ENCODE results near the gene IPO5.
"Not testable (repeated sequence)": the region's sequence is repeated elsewhere in the genome, so short reads cannot be mapped to it uniquely, and the experiment has no call there.

Gene IPO5

DNA sequence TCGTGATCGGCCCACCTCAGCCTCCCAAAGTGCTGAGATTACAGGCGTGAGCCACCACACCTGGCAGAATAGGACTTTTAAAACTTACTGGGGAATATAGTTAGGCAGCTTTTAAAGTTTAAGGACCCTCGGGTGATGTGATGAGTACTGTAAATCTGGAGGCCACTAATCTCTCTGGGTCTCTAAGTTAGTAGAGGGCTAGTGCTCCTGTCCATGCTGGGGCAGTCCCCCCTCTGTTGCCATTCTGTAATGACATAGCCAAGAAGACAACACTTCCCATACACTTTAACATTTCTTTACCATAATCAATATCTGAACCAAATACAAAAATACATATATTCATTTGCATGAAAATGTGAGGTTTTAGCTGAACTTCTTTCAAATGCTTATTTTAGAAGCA is 65.7 kb downstream of the IPO5 start:
- no peak for DNase-seq

DNA sequence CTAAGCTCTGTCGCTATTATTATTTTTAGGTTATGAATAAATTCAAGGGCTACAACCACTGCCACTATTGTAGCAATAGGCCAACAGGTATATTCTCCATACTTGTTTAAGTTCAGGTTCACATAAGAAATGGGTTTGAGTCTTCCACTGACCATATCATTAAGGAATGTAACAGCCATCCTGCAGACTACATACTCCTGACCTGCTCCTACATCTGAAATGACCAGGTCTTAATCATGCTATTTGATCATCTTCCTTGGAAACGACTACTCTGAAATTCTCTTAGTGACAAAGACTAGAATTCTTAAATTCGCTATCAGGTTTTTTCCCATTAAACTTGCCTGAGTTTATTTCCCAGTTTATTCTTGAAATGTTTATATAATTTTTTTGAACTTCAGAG is 66.8 kb downstream of the IPO5 start:
- no peak for DNase-seq

GRCh38 chr13:98022210-98022609 is 68.7 kb downstream of the IPO5 start:
- peak in 1 of 2 experiments; percentile 29 for DNase-seq

GRCh38 chr13:98025480-98026025 is 72.1 kb downstream of the IPO5 start:
- no peak for DNase-seq

GRCh38 chr13:98026457-98026857 is 73.0 kb downstream of the IPO5 start:
- no peak for DNase-seq

GRCh38 chr13:98032168-98032567 is 78.7 kb downstream of the IPO5 start:
- no peak for DNase-seq

DNA sequence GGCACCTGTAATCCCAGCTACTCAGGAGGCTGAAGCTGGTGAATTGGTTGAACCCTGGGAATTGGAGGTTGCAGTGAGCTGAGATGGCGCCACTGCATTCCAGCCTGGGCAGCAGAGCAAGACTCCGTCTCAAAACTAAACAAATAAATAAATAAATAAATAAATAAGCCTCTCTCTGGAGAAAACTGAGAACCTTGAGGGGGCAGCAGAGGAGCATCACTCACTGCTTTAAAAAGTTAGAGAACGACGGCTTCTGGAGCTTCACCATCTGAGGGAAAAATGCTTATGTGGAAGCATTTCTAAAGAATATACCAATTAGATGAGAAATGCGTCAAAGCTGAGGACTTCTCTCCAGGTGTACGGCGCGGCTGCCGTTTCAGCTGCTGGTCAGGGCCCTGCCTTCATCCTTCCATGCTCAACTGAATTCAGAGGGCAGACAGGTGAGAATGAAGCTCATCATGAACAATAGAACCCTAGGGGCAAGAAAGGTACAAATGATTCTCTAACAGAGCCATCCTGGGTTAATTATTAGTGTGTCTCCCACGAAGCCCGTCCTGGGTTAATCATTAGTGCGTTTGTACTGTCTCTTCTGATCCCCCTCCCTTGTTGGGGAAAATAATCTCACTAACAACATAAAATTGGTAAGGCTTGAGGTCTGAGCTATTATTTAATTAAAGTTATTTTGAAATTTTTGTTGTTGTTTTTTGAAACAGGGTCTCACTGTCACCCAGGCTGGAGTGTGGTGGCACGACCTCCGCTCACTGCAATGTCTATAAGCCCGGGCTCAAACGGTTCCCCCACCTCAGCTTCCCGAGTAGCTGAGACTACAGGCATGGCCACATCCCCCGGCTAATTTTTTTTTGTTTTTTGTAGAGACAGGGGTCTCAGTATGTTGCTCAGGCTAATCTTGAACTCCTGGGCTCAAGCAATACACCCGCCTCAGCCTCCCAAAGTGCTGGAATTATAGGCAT is 80.1 kb downstream of the IPO5 start:
- peak; percentile 28 to 69 for DNase-seq

DNA sequence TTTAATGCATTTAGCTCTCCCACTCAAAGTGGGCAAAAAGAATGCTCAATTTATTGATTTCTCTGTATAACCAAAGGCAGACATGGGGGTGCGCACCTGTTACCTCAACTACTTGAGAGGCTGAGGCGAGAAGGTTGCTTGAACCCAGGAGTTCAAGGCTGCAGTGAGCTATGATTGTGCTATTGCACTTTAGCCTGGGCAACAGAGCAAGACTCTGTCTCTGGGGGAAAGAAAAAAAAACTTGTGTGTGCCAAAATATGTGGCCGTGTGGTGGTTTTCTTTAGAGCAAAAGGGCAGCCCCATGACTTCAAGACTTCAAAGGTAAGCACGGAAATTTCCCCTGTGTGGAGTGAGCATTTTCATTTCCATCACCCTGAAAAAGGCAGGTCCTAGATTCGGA is 81.9 kb downstream of the IPO5 start:
- no peak for DNase-seq

DNA sequence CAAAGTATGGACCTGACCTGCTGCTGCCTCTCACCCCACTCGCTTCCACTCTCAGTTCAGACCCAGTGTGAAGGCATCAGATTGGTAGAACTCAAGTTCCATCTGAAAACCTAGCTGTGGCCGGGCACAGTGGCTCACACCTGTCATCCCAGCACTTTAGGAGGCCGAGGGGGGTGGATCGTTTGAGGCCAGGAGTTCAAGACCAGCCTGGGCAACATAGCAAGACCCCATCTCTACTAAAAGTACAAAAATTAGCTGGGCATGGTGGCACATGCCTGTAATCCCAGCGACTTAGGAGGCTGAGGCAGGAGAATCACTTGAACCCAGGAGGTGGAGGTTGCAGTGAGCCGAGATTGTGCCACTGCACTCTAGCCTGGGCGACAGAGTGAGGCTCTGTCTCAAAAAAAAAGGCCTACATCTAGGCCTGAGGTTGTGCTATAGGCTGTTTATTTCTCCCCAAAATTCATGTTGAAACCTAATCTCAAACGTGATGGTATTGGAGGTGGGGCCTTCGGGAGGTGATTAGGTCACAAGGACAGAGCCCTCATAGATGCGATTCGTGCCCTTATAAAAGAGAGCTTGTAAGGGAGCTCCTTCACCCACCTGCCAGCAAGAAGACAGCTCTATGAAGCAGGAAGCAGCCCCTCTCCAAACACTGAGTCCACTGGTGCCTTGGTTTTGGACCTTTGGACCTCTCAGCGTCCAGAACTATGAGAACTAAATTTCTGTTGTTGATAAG is 83.3 kb downstream of the IPO5 start:
- not testable (repeated sequence) for DNase-seq

GRCh38 chr13:98039261-98039660 is 85.8 kb downstream of the IPO5 start:
- DNase-seq: no peak

DNA sequence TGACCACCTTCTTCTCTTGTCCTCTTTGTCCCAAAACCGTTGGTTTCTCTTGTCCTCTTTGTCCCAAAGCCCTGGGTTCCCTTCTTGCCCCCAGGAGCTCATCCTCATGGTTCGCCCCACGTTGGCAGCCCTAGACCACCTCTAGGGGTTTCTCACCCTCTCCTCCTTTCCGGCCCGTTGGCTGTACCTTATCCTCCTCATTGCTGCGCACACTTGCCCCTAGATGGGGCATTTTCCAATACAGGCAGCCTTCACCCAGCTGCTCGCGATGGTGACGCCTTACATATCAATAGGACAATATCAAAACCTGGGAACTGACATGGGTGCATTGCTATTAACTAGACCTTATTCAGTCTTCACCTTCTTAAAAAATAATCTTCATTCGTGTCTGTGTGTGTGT is 86.5 kb downstream of the IPO5 start:
- DNase-seq: no peak

DNA sequence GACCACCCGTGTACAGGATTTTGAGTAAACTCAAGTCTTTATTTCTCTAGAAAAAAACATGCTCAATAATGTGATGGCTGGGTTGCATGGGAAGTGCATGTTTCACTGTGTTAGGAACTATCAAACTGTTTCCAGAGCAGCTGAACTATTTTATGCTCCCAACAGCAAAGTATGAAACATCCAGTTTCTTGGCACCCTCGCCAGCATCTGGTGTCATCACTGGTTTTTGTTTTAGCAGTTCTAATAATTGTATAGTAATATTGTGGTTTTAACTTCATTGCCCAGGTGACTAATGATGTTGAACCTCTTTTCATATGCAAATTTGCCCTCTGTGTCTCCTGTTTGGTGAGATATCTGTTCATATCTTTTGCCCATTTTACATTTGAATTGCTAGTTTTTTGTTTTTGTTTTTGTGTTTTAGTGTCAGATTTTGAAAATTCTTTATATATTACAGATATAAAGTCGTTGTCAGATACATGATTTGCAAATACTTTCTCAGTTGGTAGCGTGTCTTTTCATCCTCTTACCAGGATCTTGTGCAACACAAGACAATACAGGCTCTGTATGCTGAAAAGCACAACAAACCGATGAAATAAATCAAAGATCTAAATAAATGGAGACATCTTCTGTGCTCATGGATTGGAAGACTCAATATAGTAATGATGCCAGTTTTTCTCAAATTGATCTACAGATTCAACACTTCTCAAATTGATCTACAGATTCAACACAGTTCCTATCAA is 87.8 kb downstream of the IPO5 start:
- no peak for DNase-seq

DNA sequence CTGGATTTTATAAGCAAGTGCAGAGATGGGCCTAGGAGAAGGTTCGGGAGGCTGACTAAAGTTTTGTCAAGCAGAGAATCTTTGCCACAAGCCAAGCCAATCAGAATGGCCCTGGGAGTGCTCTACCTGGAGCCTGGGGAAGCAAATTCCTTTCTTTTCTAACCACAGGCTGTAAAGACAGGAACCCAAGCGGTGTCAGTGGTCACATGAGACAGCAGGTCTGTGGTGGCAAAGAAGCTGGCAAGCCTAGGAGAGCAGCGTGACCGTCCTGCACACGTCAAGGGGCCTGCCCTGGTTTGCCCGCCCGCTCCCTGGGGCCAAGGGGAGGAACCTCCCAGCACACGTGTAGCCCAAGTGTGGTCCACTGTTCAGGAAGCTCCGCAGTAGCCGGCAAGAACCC is 90.8 kb downstream of the IPO5 start:
- no peak for DNase-seq

- DNase-seq: not testable (repeated sequence)
Measured at GRCh38 chr13:98047785-98048184, 94.3 kb downstream of the IPO5 start.

- no peak for DNase-seq
Measured at GRCh38 chr13:98048265-98048664, 94.8 kb downstream of the IPO5 start.

DNA sequence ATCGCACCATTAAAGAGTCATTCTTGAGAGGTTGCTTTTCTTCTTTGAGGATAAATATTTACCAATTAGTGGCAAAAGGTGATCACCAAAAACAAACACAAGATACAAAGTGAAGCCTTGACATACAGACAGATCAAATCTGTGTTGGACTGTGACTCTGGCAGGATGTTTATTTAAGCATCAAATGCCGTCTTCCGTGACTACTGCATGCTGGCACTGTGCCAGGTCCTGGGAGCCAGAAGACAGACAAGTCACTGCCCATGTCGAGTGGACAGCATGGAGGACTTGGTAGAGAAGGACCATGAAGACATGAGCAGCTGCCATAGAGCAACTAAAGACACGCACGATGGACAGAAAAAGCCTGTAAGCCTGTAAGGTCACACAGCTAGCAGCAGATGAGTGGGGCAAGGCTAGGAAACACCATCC is 96.6 kb downstream of the IPO5 start:
- DNase-seq: peak in 1 of 2 experiments; percentile 27

DNA sequence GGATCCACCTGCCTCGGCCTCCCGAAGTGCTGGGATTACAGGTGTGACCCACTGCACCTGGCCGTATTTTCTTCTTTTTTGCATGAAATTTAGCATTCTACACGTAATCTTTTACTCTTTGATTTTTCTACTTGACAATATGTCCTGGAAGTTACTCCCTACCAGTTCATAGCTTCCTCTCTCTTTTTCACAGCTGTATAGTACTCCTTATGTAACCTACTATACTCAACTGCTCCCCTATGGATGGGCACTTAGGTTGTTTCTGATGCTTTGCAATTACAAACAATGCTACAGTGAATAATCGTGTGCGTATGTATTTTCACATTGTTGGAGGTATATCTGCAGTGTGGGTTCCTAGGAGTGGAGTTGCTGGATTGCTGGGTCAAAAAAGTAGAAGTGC is 98.9 kb downstream of the IPO5 start:
- no peak for DNase-seq

DNA sequence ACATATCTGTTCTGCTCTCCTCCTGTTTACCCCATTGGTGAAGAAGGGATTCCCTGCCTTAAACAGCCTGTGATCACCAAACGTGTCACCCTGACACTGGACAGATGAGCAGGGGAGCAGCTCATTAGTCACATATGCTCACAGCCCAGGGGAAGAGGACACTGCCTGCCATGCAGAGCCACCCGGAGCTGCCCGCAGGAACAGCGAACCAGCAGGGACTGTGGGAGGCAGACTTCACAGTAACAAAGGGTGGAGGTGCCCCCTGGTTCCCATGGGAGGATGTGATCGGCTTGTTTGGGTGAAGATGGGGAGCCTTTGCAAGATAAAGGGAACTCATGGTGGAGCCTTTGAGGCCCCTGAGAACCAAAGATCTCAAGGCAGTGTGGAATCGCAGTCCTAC is 100.8 kb downstream of the IPO5 start:
- no peak for DNase-seq

GRCh38 chr13:98055623-98056022 is 102.1 kb downstream of the IPO5 start:
- DNase-seq: no peak

GRCh38 chr13:98056839-98057410 is 103.5 kb downstream of the IPO5 start:
- no peak for DNase-seq

DNA sequence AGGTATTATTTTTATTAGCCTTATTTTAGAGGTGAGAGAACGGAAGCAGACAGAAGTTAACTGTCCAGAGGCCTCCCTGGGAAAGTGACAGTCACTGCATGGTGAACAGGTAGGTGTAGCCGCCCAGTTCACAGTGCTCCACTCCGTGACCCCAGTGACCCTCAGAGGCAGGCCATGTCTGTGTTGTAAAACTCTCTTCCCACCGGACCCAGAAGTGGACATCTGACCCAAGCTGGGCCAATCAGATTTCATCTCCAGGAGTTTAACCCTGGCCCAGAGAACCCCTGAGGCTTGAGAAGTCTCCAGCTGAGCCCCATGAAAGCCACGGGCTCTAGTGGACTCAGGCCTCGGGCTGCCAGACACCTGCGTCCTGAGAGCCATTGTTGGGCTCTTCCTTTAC is 105.8 kb downstream of the IPO5 start:
- no peak for DNase-seq

DNA sequence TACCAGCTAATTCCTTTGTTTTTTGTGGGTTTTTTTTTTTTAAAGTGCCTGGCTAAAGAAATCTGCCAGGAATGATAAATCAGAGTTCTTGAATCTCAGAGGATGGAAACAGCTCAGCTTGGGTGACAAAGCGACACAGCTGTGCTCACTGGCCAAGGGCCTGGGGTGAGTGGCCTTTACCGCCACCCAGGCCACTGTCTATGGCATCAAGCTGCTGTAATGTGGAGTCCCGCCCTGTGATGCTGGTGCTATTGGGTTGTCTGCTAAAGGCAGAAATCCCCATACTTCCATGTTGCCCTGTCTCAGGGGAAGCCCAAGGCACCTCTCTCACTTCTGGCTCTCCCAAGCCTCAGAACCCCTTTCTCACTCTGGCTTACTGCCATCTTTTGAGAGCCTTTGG is 106.8 kb downstream of the IPO5 start:
- no peak for DNase-seq

GRCh38 chr13:98065468-98065867 is 112.0 kb downstream of the IPO5 start:
- no peak for DNase-seq
